SK-N-SH treated with all-trans-retinoic acid at 6 μM for 48 hours (cell line): ENCODE results near the gene MYBPC1.

Source experiments
- ATAC-seq: fragments of 200-7000 bp; cut with Tn5 transposase; 3 replicates; pipeline ENCODE4 v1.9.1; 2020; ENCODE audit warnings: mild to moderate bottlenecking, moderate library complexity
- ARNTL ChIP-seq: fragments of 450-650 bp; formaldehyde crosslinking; IDR thresholded peaks from 2 replicates; pipeline ENCODE4 v1.5.0; 2020; ENCODE audit warnings: low read depth, mild to moderate bottlenecking, moderate library complexity, borderline replicate concordance
- BACH2 ChIP-seq: fragments of 250-450 bp; sonication (Bioruptor Pico); IDR thresholded peaks from 2 replicates; pipeline ENCODE4 v1.9.0; 2021; ENCODE audit warnings: mild to moderate bottlenecking, borderline replicate concordance
- CSDC2 ChIP-seq: fragments of 250-450 bp; sonication (Bioruptor Pico); IDR thresholded peaks from 2 replicates; pipeline ENCODE4 v1.5.0; 2020; ENCODE audit warnings: mild to moderate bottlenecking, moderate library complexity
- ESRRG ChIP-seq: fragments of 250-450 bp; sonication (Bioruptor Pico); IDR thresholded peaks from 2 replicates; pipeline ENCODE4 v1.6.1; 2021; ENCODE audit warnings: mild to moderate bottlenecking
- GLIS3 ChIP-seq: fragments of 250-450 bp; sonication (Bioruptor Pico); IDR thresholded peaks from 2 replicates; pipeline ENCODE4 v1.5.0; 2020; ENCODE audit warnings: mild to moderate bottlenecking, moderate library complexity
- ISL1 ChIP-seq: fragments of 250-450 bp; sonication (Bioruptor Pico); IDR thresholded peaks from 2 replicates; pipeline ENCODE4 v2.1.2; 2022; ENCODE audit warnings: mild to moderate bottlenecking, moderate library complexity
- OSR1 ChIP-seq: fragments of 250-450 bp; sonication (Bioruptor Pico); IDR thresholded peaks from 2 replicates; pipeline ENCODE4 v1.8.0; 2022; ENCODE audit warnings: moderate library complexity, mild to moderate bottlenecking, inconsistent platforms
- PPARA ChIP-seq: fragments of 250-450 bp; sonication (Bioruptor Pico); IDR thresholded peaks from 2 replicates; pipeline ENCODE4 v1.5.0; 2020; ENCODE audit warnings: mild to moderate bottlenecking, borderline replicate concordance
- RARB ChIP-seq: fragments of 250-450 bp; sonication (Bioruptor Pico); IDR thresholded peaks from 2 replicates; pipeline ENCODE4 v1.8.0; 2021; ENCODE audit warnings: mild to moderate bottlenecking, moderate library complexity
- SNAI2 ChIP-seq: fragments of 250-450 bp; sonication (Bioruptor Pico); IDR thresholded peaks from 2 replicates; pipeline ENCODE4 v1.5.0; 2020; ENCODE audit warnings: mild to moderate bottlenecking, moderate library complexity
- TCF4 ChIP-seq: fragments of 250-450 bp; sonication (Bioruptor Pico); IDR thresholded peaks from 2 replicates; pipeline ENCODE4 v1.8.0; 2021; ENCODE audit warnings: mild to moderate bottlenecking, moderate library complexity, borderline replicate concordance
- TOX ChIP-seq: fragments of 250-450 bp; sonication (Bioruptor Pico); IDR thresholded peaks from 2 replicates; pipeline ENCODE4 v1.8.0; 2021; ENCODE audit warnings: mild to moderate bottlenecking, moderate library complexity, borderline replicate concordance
- ZFP30 ChIP-seq: fragments of 450-650 bp; formaldehyde crosslinking; IDR thresholded peaks from 2 replicates; pipeline ENCODE4 v1.5.0; 2022; ENCODE audit warnings: mild to moderate bottlenecking, moderate library complexity
- ZNF565 ChIP-seq: fragments of 450-650 bp; formaldehyde crosslinking; conservative IDR thresholded peaks from 2 replicates; pipeline ENCODE4 v1.5.0; 2020; ENCODE audit warnings: low read depth, mild to moderate bottlenecking, moderate library complexity
- ZNF70 ChIP-seq: fragments of 450-650 bp; formaldehyde crosslinking; IDR thresholded peaks from 2 replicates; pipeline ENCODE4 v1.5.0; 2020; ENCODE audit warnings: mild to moderate bottlenecking, moderate library complexity
- TF ChIP-seq, protein P1 (sequence below): fragments of 250-450 bp; sonication (Bioruptor Pico); IDR thresholded peaks from 2 replicates; pipeline ENCODE4 v1.8.0; 2021; ENCODE audit warnings: low read depth, mild to moderate bottlenecking, moderate library complexity, borderline replicate concordance
- TF ChIP-seq, protein P2 (sequence below): fragments of 250-450 bp; sonication (Bioruptor Pico); IDR thresholded peaks from 2 replicates; pipeline ENCODE4 v1.8.0; 2020; ENCODE audit warnings: mild to moderate bottlenecking, moderate library complexity, borderline replicate concordance
- TF ChIP-seq, protein P3 (sequence below): fragments of 250-450 bp; sonication (Bioruptor Pico); IDR thresholded peaks from 2 replicates; pipeline ENCODE4 v1.5.0; 2020; ENCODE audit warnings: mild to moderate bottlenecking, moderate library complexity

The MYBPC1 gene

DNA sequence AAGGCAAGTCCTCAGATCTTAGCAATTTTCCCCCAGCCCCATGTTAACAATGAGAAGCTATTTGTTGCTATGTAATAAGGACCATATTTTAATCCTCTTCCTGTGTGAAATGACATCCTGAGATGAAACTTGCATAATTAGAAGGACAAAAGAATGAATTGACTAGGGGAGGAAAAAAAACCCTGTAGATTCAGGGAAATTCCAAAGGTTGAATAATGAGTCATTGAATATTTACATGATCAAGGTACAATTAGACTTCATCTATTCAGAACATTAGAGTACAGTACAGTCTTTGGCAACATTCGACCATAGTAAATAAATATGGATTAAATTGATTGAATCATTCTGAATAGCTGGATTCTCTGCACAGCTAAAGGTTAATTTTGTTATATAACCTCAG lies 9.4 kb downstream of the MYBPC1 start (continued):
- TF ChIP-seq TOX (CRISPR knock-in tag) = no peak
- no peak for TF ChIP-seq GLIS3 (CRISPR knock-in tag)
- TF ChIP-seq OSR1 (CRISPR knock-in tag) = no peak
- TF ChIP-seq, protein P1, sequence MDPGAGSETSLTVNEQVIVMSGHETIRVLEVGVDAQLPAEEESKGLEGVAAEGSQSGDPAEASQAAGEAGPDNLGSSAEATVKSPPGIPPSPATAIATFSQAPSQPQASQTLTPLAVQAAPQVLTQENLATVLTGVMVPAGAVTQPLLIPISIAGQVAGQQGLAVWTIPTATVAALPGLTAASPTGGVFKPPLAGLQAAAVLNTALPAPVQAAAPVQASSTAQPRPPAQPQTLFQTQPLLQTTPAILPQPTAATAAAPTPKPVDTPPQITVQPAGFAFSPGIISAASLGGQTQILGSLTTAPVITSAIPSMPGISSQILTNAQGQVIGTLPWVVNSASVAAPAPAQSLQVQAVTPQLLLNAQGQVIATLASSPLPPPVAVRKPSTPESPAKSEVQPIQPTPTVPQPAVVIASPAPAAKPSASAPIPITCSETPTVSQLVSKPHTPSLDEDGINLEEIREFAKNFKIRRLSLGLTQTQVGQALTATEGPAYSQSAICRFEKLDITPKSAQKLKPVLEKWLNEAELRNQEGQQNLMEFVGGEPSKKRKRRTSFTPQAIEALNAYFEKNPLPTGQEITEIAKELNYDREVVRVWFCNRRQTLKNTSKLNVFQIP (CRISPR knock-in tag) = no peak
- no peak for TF ChIP-seq ZFP30 (CRISPR knock-in tag)
- no peak for TF ChIP-seq ZNF565 (CRISPR knock-in tag)
- no peak for TF ChIP-seq SNAI2 (CRISPR knock-in tag)

DNA sequence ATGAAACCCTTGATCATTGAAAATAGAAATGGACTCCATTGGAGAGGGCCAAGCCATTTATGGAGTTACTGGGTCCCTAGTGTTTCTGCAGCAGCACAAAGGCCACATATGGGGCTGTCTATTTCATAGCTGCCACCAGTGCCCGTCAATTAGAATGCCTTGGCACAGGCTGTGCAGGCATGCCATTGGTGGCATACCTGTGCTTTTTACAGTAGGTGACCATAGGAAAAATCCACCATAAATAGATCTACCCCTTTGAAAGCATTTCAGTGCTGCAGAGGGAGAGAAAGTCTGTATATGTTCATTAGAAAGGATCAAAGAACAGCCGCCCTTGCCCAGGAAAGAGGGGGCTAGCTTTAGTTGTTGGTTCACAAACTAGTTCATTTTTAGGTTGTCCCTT lies 13.1 kb downstream of the MYBPC1 start:
- TF ChIP-seq ARNTL (CRISPR knock-in tag) = no peak
- no peak for TF ChIP-seq OSR1 (CRISPR knock-in tag)
- TF ChIP-seq GLIS3 (CRISPR knock-in tag) = no peak
- ATAC-seq = no peak

DNA sequence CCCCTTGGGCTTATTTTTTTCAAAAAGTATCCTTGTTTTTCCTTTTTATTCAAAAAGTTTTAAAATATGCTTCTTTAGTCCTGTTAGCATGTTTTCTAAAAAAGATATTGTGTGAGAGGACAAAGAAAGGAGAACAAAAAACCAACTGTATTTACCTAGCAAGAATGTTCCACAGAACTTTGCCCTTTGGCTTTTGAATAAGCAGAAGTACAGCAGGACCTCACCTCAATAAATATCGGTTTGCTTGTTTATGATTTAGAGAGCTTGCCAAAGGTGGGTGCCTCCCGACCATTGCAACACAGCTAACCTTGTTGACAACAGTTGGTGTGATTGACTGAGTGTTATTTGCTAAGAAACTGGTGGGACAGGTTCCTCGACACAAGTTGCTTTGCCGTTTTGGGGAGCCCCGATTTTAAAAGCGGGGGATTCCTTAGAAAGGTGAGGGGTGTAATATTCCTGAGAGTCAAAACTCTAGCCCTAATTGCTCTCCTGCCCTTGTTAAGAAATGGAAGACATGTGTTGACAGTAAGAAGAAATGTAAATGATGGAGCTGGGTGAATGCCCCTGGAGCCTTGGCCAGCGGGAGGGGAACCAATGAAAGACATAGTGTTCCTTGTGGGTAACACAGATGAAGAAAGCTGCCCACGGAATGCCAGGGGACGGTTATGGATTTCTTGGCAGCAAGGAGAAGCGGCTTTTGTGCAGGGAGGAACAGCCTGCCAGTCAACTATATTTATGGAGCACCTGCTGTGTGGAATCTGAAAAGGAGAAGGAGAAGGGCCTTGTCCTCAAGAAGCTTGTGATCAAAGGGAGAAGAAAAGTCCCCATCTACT lies 13.7 kb downstream of the MYBPC1 start:
- ATAC-seq = no peak
- no peak for TF ChIP-seq CSDC2 (CRISPR knock-in tag)
- no peak for TF ChIP-seq ZNF70 (CRISPR knock-in tag)
- TF ChIP-seq, protein P2, sequence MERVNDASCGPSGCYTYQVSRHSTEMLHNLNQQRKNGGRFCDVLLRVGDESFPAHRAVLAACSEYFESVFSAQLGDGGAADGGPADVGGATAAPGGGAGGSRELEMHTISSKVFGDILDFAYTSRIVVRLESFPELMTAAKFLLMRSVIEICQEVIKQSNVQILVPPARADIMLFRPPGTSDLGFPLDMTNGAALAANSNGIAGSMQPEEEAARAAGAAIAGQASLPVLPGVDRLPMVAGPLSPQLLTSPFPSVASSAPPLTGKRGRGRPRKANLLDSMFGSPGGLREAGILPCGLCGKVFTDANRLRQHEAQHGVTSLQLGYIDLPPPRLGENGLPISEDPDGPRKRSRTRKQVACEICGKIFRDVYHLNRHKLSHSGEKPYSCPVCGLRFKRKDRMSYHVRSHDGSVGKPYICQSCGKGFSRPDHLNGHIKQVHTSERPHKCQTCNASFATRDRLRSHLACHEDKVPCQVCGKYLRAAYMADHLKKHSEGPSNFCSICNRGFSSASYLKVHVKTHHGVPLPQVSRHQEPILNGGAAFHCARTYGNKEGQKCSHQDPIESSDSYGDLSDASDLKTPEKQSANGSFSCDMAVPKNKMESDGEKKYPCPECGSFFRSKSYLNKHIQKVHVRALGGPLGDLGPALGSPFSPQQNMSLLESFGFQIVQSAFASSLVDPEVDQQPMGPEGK (CRISPR knock-in tag) = no peak
- no peak for TF ChIP-seq PPARA (CRISPR knock-in tag)
- TF ChIP-seq, protein P3, sequence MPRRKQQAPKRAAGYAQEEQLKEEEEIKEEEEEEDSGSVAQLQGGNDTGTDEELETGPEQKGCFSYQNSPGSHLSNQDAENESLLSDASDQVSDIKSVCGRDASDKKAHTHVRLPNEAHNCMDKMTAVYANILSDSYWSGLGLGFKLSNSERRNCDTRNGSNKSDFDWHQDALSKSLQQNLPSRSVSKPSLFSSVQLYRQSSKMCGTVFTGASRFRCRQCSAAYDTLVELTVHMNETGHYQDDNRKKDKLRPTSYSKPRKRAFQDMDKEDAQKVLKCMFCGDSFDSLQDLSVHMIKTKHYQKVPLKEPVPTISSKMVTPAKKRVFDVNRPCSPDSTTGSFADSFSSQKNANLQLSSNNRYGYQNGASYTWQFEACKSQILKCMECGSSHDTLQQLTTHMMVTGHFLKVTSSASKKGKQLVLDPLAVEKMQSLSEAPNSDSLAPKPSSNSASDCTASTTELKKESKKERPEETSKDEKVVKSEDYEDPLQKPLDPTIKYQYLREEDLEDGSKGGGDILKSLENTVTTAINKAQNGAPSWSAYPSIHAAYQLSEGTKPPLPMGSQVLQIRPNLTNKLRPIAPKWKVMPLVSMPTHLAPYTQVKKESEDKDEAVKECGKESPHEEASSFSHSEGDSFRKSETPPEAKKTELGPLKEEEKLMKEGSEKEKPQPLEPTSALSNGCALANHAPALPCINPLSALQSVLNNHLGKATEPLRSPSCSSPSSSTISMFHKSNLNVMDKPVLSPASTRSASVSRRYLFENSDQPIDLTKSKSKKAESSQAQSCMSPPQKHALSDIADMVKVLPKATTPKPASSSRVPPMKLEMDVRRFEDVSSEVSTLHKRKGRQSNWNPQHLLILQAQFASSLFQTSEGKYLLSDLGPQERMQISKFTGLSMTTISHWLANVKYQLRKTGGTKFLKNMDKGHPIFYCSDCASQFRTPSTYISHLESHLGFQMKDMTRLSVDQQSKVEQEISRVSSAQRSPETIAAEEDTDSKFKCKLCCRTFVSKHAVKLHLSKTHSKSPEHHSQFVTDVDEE (CRISPR knock-in tag) = no peak
- no peak for TF ChIP-seq OSR1 (CRISPR knock-in tag)
- TF ChIP-seq ESRRG (CRISPR knock-in tag) = no peak
- TF ChIP-seq, protein P1 (CRISPR knock-in tag) = no peak
- TF ChIP-seq ARNTL (CRISPR knock-in tag) = no peak
- no peak for TF ChIP-seq BACH2 (CRISPR knock-in tag)
- TF ChIP-seq TCF4 (CRISPR knock-in tag) = no peak
- no peak for TF ChIP-seq ZFP30 (CRISPR knock-in tag)
- TF ChIP-seq, all 23 proteins: peak for 0

DNA sequence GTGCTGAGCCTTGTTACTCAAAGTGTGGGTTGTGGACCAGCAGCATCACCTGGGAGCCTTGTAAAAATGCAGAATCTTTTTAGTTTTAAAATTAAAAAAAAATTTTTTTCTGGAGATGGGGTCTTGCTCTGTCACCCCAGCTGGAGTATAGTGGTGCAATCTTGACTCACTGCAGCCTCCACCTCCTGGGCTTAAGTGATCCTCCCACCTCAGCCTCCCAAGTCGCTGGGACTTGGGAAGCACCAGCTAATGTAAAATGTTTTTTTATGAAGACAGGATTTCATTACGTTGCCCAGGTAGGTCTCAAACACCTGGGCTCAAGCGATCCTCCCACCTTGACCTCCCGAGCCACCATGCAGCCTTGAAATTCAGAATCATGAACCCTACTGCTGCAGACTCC lies 14.4 kb downstream of the MYBPC1 start:
- TF ChIP-seq PPARA (CRISPR knock-in tag) (no peak), ISL1 (CRISPR knock-in tag) (no peak), GLIS3 (CRISPR knock-in tag) (no peak), RARB (no peak)
- TF ChIP-seq, protein P2 (CRISPR knock-in tag) = no peak
- TF ChIP-seq, all 23 proteins: peak for 0
- no peak for ATAC-seq
